Neural progenitor cell (in vitro differentiated cells): ENCODE results near the gene HSF4. TPM values are rescaled to one million over a fixed set of nuclear protein-coding genes. Genes with fewer than 3 reads are reported as not detected.

Experiments used
- DNase-seq: peaks from one replicate; pipeline ENCODE4 v3.0.0-alpha.2; 2016; ENCODE audit warnings: low spot score
- H2AFZ ChIP-seq: fragments of 200-600 bp; sonication (generic); replicated peaks from 2 replicates; pipeline ENCODE4 v1.6.1; 2016; ENCODE audit warnings: antibody characterized with exemption
- H3F3A ChIP-seq: fragments of 200-600 bp; sonication (generic); 2 replicates; pipeline ENCODE4 v1.6.1; 2016; ENCODE audit warnings: antibody characterized with exemption, low read depth
- H3K27ac ChIP-seq: fragments of 200-600 bp; sonication (generic); 2 replicates; pipeline ENCODE4 v1.5.1; 2016; ENCODE audit warnings: mild to moderate bottlenecking
- H3K27me3 ChIP-seq: fragments of 200-600 bp; sonication (generic); 2 replicates; pipeline ENCODE4 v1.6.1; 2016; ENCODE audit warnings: mild to moderate bottlenecking, moderate library complexity
- H3K36me3 ChIP-seq: fragments of 200-600 bp; sonication (generic); 2 replicates; pipeline ENCODE4 v1.5.1; 2016
- H3K4me1 ChIP-seq: fragments of 200-600 bp; sonication (generic); 2 replicates; pipeline ENCODE4 v1.6.1; 2016; ENCODE audit warnings: mixed run types
- H3K4me2 ChIP-seq: fragments of 200-600 bp; sonication (generic); 2 replicates; pipeline ENCODE4 v1.6.1; 2016
- H3K4me3 ChIP-seq: fragments of 200-600 bp; sonication (generic); 2 replicates; pipeline ENCODE4 v1.5.1; 2016
- H3K79me2 ChIP-seq: fragments of 200-600 bp; sonication (generic); 2 replicates; pipeline ENCODE4 v1.6.1; 2016; ENCODE audit warnings: low read depth
- H3K9ac ChIP-seq: fragments of 200-600 bp; sonication (generic); 2 replicates; pipeline ENCODE4 v1.6.1; 2016
- H3K9me3 ChIP-seq: fragments of 200-600 bp; sonication (generic); 2 replicates; pipeline ENCODE4 v1.5.1; 2016; ENCODE audit warnings: low read depth
- H4K20me1 ChIP-seq: fragments of 200-600 bp; sonication (generic); 2 replicates; pipeline ENCODE4 v1.6.1; 2016; ENCODE audit warnings: low read depth
- H3K27ac Mint-ChIP-seq: 3 replicates; pipeline ENCODE4 v1.8.0; 2021; ENCODE audit warnings: mixed read lengths
- H3K27me3 Mint-ChIP-seq: 2 replicates; pipeline ENCODE4 v1.8.0; 2022; ENCODE audit warnings: low read depth, mild to moderate bottlenecking, inconsistent platforms, moderate library complexity, mixed read lengths; ENCODE audit not compliant: insufficient read depth
- H3K36me3 Mint-ChIP-seq: 3 replicates; pipeline ENCODE4 v1.8.0; 2021; ENCODE audit warnings: mixed read lengths
- H3K4me1 Mint-ChIP-seq: 3 replicates; pipeline ENCODE4 v1.8.0; 2021; ENCODE audit warnings: mixed read lengths
- H3K4me3 Mint-ChIP-seq: 3 replicates; pipeline ENCODE4 v1.8.0; 2021; ENCODE audit warnings: mild to moderate bottlenecking, moderate library complexity, mixed read lengths
- H3K9me3 Mint-ChIP-seq: 3 replicates; pipeline ENCODE4 v1.8.0; 2020; ENCODE audit warnings: mixed read lengths
- EZH2 ChIP-seq: fragments of 200-600 bp; sonication (generic); IDR thresholded peaks from 2 replicates; pipeline ENCODE4 v1.6.1; 2017; ENCODE audit warnings: antibody characterized with exemption, mild to moderate bottlenecking, moderate library complexity
- EZH2phosphoT487 ChIP-seq: fragments of 200-600 bp; sonication (generic); IDR thresholded peaks from 2 replicates; pipeline ENCODE4 v1.6.1; 2017; ENCODE audit warnings: antibody characterized with exemption
- total RNA-seq: library from RNA; depleted of rRNA; stranded (reverse); fragments of >200 nt; gene quantifications from 2 replicates; pipeline ENCODE4 v1.2.3, GENCODE V29; 2015; ENCODE audit warnings: low replicate concordance
- TF ChIP-seq, protein P1 (sequence below): fragments of 200-600 bp; sonication (generic); IDR thresholded peaks from 2 replicates; pipeline ENCODE4 v1.5.1; 2017; ENCODE audit warnings: antibody characterized with exemption, mild to moderate bottlenecking

HSF4 gene
- total RNA-seq, 1 donor from 2014 or later, result not detected

DNA sequence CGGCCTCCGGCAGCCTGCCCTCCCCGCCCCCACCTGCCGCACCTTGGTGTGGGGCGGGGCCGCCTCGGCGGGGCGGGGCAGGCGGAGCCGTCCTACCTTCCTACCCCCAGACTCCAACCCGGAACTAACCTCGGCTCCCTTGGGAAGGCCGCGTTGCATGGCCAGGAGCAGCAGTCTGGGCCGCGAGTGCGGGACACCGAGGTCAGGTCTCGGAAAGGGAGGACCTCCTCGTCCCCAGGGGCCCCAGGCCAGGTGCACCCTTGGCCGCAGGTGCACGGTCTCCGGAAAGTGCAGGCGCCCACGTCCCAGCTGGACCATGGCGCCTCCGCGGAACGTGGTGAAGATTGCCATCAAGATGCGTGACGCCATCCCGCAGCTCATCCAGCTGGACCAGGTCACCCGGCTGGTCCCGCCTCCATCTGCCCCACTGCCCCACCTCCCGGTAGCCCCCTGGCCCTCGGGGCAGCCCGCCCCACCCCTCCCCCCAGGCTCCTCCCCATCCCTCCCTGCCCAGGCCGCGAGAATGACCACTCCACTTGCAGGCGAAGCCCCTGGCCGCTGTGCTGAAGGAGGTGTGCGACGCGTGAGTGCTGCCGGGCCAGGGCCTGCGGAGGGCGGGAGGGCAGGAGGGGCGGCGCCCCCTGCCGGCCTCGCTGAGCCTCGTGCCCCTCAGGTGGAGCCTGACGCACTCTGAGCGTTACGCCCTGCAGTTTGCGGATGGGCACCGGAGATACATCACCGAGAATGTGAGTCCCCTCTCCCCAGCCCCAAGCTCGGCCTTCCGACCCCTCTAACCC is 34.7 kb downstream of the HSF4 start, which contains the start of gene ELMO3:
ELMO3 (plus strand) TSS at position 121 of the 797 bp plus-strand sequence; CDS start at position 317, 196 bp downstream.
- Histone ChIP-seq H2AFZ (no peak within 1 kb of the TSS), H3K36me3 (no peaks in the 10 kb centered on the region), H3K27me3 (no peaks in the 10 kb centered on the region), H3K4me1 (peaks cover 7% of the 10 kb centered on the region), H4K20me1 (peaks cover 35% of the 10 kb centered on the region), H3K9ac (no peak within 1 kb of the TSS), H3K4me3 (peak within 1 kb of the TSS; percentile 21), H3K79me2 (peaks cover 1% of the 10 kb centered on the region), H3K27ac (no peak within 1 kb of the TSS), H3K9me3 (no peaks in the 10 kb centered on the region), H3F3A (peaks cover 24% of the 10 kb centered on the region), H3K4me2 (peak within 1 kb of the TSS; percentile 66)
- no peak for TF ChIP-seq EZH2phosphoT487
- TF ChIP-seq, protein P1, sequence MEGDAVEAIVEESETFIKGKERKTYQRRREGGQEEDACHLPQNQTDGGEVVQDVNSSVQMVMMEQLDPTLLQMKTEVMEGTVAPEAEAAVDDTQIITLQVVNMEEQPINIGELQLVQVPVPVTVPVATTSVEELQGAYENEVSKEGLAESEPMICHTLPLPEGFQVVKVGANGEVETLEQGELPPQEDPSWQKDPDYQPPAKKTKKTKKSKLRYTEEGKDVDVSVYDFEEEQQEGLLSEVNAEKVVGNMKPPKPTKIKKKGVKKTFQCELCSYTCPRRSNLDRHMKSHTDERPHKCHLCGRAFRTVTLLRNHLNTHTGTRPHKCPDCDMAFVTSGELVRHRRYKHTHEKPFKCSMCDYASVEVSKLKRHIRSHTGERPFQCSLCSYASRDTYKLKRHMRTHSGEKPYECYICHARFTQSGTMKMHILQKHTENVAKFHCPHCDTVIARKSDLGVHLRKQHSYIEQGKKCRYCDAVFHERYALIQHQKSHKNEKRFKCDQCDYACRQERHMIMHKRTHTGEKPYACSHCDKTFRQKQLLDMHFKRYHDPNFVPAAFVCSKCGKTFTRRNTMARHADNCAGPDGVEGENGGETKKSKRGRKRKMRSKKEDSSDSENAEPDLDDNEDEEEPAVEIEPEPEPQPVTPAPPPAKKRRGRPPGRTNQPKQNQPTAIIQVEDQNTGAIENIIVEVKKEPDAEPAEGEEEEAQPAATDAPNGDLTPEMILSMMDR, result peak; percentile 53
- TF ChIP-seq EZH2, result peak; percentile 31
- Mint-ChIP-seq H3K9me3 (no peaks in the 10 kb centered on the region), H3K4me1 (no peaks in the 10 kb centered on the region), H3K27ac (no peak within 1 kb of the TSS), H3K27me3 (peaks cover 8% of the 10 kb centered on the region), H3K4me3 (no peak within 1 kb of the TSS), H3K36me3 (peaks cover 16% of the 10 kb centered on the region)
- peak; percentile 87 for DNase-seq

DNA sequence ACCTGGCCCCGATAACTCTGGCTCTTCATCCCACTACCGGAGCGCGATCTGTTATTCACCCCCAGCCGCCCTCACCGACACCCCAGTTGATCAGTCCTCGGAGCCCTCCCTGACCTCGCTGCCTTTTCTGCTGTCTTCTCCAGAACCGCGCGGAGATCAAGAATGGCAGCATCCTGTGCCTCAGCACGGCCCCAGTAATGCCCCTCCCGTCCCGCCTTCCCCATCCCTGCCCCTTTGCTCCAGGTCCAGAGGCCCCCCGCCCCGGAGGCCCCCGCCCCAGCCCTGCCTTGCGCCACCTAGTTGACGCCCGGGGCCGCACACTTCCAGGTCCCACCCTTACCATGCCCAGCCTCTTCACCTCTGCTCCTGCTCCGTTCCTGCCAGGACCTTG is 35.3 kb downstream of the HSF4 start:
- H3F3A ChIP-seq, result peaks cover 24% of the 10 kb centered on the region
- H2AFZ ChIP-seq, result no peak overlapping the region
- H3K36me3 ChIP-seq, result no peaks in the 10 kb centered on the region
- Mint-ChIP-seq H3K27me3 (peaks cover 8% of the 10 kb centered on the region), H3K36me3 (peaks cover 16% of the 10 kb centered on the region), H3K4me1 (no peaks in the 10 kb centered on the region), H3K4me3 (no peak overlapping the region), H3K27ac (no peak overlapping the region), H3K9me3 (no peaks in the 10 kb centered on the region)
- H3K9me3 ChIP-seq, result no peaks in the 10 kb centered on the region
- H3K4me1 ChIP-seq, result peaks cover 7% of the 10 kb centered on the region
- no peaks in the 10 kb centered on the region for H3K27me3 ChIP-seq
- peak; percentile 61 for DNase-seq
- H3K9ac ChIP-seq, result no peak overlapping the region
- peak overlapping the region; percentile 66 for H3K4me2 ChIP-seq
- H3K4me3 ChIP-seq, result peak overlapping the region; percentile 21
- no peak for TF ChIP-seq EZH2phosphoT487
- TF ChIP-seq, protein P1, result peak; percentile 34
- peaks cover 34% of the 10 kb centered on the region for H4K20me1 ChIP-seq
- no peak overlapping the region for H3K27ac ChIP-seq
- no peaks in the 10 kb centered on the region for H3K79me2 ChIP-seq

DNA sequence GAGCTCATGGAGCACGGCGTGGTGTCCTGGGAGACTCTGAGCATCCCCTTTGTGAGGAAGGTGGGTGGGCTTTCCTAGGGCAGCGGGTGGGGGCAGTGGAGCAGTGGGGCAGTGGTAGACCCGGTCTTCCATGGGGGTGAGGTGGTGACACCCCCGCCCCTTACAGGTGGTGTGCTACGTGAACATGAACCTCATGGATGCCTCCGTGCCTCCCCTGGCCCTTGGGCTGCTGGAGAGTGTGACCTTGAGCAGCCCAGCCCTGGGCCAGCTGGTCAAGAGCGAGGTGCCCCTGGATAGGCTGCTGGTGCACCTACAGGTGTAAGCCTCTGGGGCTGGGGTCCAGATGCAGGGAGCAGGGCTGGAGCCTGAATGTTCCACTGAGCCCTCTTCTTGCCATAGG is 35.9 kb downstream of the HSF4 start:
- no peak for TF ChIP-seq EZH2phosphoT487
- TF ChIP-seq EZH2, result no peak
- TF ChIP-seq, protein P1, result no peak
- no peaks in the 10 kb centered on the region for H3K9me3 ChIP-seq
- no peak overlapping the region for H3K4me3 ChIP-seq
- H4K20me1 ChIP-seq, result peaks cover 32% of the 10 kb centered on the region
- no peak for DNase-seq
- H3F3A ChIP-seq, result peaks cover 24% of the 10 kb centered on the region
- no peaks in the 10 kb centered on the region for H3K9me3 Mint-ChIP-seq
- no peak overlapping the region for H3K27ac ChIP-seq
- no peak overlapping the region for H3K27ac Mint-ChIP-seq
- no peak overlapping the region for H3K4me2 ChIP-seq
- H3K9ac ChIP-seq, result no peak overlapping the region
- no peaks in the 10 kb centered on the region for H3K79me2 ChIP-seq
- no peaks in the 10 kb centered on the region for H3K27me3 ChIP-seq
- no peaks in the 10 kb centered on the region for H3K4me1 Mint-ChIP-seq
- no peak overlapping the region for H2AFZ ChIP-seq
- no peak overlapping the region for H3K4me3 Mint-ChIP-seq
- peaks cover 15% of the 10 kb centered on the region for H3K36me3 Mint-ChIP-seq
- peaks cover 8% of the 10 kb centered on the region for H3K27me3 Mint-ChIP-seq
- peaks cover 7% of the 10 kb centered on the region for H3K4me1 ChIP-seq
- no peaks in the 10 kb centered on the region for H3K36me3 ChIP-seq
